Pancreas (tissue), 10 donors: Measurements from ENCODE around the gene AGFG1. TPM values are rescaled to one million over a fixed set of nuclear protein-coding genes. Genes with fewer than 3 reads are reported as not detected.

ENCODE experiments used
- ATAC-seq, 4 donors: fragments of 200-7000 bp; cut with Tn5 transposase; one replicate each; pipeline versions ENCODE4 v1.8.0 to v1.9.1; 2020; ENCODE audit warnings: mild to moderate bottlenecking in 4 of 4, moderate library complexity in 4 of 4
- DNase-seq, 6 donors: peaks; one replicate each; pipeline ENCODE4 v3.0.0-alpha.2; 2020
- FAIRE-seq: peaks from 2 replicates; lab custom pipeline; 2012; peaks lifted over from hg19 to GRCh38; lab: Jason Lieb, UNC
- H3K27ac ChIP-seq, 4 donors: fragments of 200-600 bp; sonication (generic); 1 replicate in 3 of 4; 2 replicates in 1 of 4; pipeline versions ENCODE4 v1.5.0 to v1.8.0; 2020
- H3K27me3 ChIP-seq, 4 donors: fragments of 200-600 bp; one replicate each; pipeline ENCODE4 v1.8.0; 2021
- H3K36me3 ChIP-seq, 3 donors: fragments of 200-600 bp; sonication (generic) in 1 of 3; one replicate each; pipeline versions ENCODE4 v1.5.0 to v1.8.0; 2020 to 2021
- H3K4me1 ChIP-seq, 3 donors: fragments of 200-600 bp; one replicate each; pipeline ENCODE4 v1.8.0; 2021
- H3K4me3 ChIP-seq, 4 donors: fragments of 200-600 bp; sonication (generic) in 2 of 4; one replicate each; pipeline versions ENCODE4 v1.5.0 to v1.8.0; 2020 to 2021
- H3K9me3 ChIP-seq, 4 donors: fragments of 200-600 bp; one replicate each; pipeline ENCODE4 v1.8.0; 2021
- CTCF ChIP-seq, 4 donors: fragments of 200-600 bp; sonication (generic) in 3 of 4; IDR thresholded peaks; one replicate each; pipeline versions ENCODE4 v1.5.0 to v1.8.0; 2021; ENCODE audit warnings: antibody characterized with exemption in 4 of 4
- WGBS, 2 donors: extraction: QIAGEN DNeasy Blood & Tissue Kit; methylation state at CpG; one replicate each; pipeline ENCODE4 v1.1.7; 2013; 5-methylcytosine and 5-hydroxymethylcytosine counted together
- intact Hi-C, 3 donors: fragments of 100-400 bp; cut with DNase I; formaldehyde crosslinking; loops; one replicate each; pipeline versions ENCODE4 v1.11.1 to v1.14.2; 2022
- polyA plus RNA-seq, 2 donors: library from polyadenylated mRNA; stranded (reverse); fragments of 200-250 nt; gene quantifications; one replicate each; pipeline ENCODE4 v1.2.3, GENCODE V29; 2013
- total RNA-seq, 6 donors: library from RNA; stranded (reverse); fragmentation: NEBNext Ultra II Directional in 4 of 6; extraction: Animal tissue kit (Norgen Biotek cat#: 25700) in 4 of 6; gene quantifications; one replicate each; pipeline versions ENCODE4 v1.2.1 to v1.2.4, GENCODE V29; 2021 to 2023
- donor health status: healthy with polysubstance abuse.
- donor health status: DM: no; HTN: no; CAD: no; lungs with moderate emphysema.
- donor health status: DM: no; HTN: no; CAD: no.
- donor health status: control.
- donor health status: control.
- donor health status: Bipolar disorder and iron deficiency.
- donor health status: DM: yes; HTN: yes; CAD: no.
- donor health status: DM: no; HTN: no; CAD: no.
- donor health status: DM: no; HTN: no; CAD: no.
- donor health status: DM: yes; HTN: yes; CAD: no.

AGFG1 gene
- total and polyA plus RNA-seq, 8 donors, result 9.0 to 39.7 (median 25.9) TPM

DNA sequence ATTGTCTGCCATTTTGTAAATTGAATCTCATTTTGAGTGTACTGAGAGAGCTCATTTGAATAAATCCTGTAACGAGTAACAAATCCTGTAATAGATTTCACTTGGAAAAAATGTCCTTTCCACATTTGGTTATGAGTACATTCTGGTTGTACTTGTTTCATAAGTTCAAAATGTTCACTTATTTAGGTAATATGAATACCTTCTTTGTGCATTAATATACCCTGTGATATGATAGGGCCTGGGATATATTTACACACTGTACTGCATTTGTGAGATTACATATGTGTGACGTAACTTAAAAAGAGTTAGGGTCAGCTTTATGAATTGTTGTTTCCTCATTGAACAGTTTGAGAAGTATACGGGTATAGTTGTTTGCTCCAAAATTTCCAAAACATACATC is 16.1 kb downstream of the AGFG1 start:
- ATAC-seq, result no peak
- no peak for FAIRE-seq
- no peaks in the 10 kb centered on the region for H3K36me3 ChIP-seq

GRCh38 chr2:227491386-227491785 is 19.4 kb downstream of the AGFG1 start:
- Histone ChIP-seq H3K27ac (no peak overlapping the region), H3K27me3 (no peaks in the 10 kb centered on the region), H3K4me3 (no peak overlapping the region), H3K36me3 (no peaks in the 10 kb centered on the region), H3K4me1 (peaks cover 0 to 10% (median 5%) of the 10 kb centered on the region in 3 donors), H3K9me3 (no peaks in the 10 kb centered on the region)
- no peak for ATAC-seq
- DNase-seq, result no peak
- no peak for TF ChIP-seq CTCF (IDR thresholded peaks at IDR 0.05)
- FAIRE-seq, result peak; percentile 79
- intact Hi-C loops, result no loop called here
- WGBS, 2 donors, result 86 to 88% methylated on average over 3 of the region's 3 CpGs

More for the DNA sequence above, 16.1 kb downstream of the AGFG1 start:
- Histone ChIP-seq H3K27me3 (no peaks in the 10 kb centered on the region), H3K4me1 (peaks cover 7 to 19% (median 7%) of the 10 kb centered on the region in 3 donors), H3K9me3 (no peaks in the 10 kb centered on the region), H3K27ac (no peak overlapping the region), H3K4me3 (no peak overlapping the region)
- 88 to 90% methylated on average over 3 of the region's 3 CpGs for WGBS, 2 donors
- TF ChIP-seq CTCF (IDR thresholded peaks at IDR 0.05), result no peak
- no peak for DNase-seq
- intact Hi-C loops, result no loop called here

- Histone ChIP-seq H3K4me1 (peaks cover 0 to 15% (median 5%) of the 10 kb centered on the region in 3 donors), H3K36me3 (no peaks in the 10 kb centered on the region), H3K27me3 (no peaks in the 10 kb centered on the region), H3K4me3 (no peak overlapping the region), H3K27ac (no peak overlapping the region), H3K9me3 (no peaks in the 10 kb centered on the region)
- DNase-seq (no peak), FAIRE-seq (no peak), ATAC-seq (no peak)
- TF ChIP-seq CTCF (IDR thresholded peaks at IDR 0.05), result no peak
- WGBS, 2 donors, result 82 to 85% methylated on average over 2 of the region's 2 CpGs
- intact Hi-C loops, result no loop called here
Observed at GRCh38 chr2:227493524-227493923, 21.6 kb downstream of the AGFG1 start.

GRCh38 chr2:227497158-227497557 is 25.2 kb downstream of the AGFG1 start:
- TF ChIP-seq CTCF (IDR thresholded peaks at IDR 0.05), result no peak
- no peak for ATAC-seq
- no peaks in the 10 kb centered on the region for H3K36me3 ChIP-seq

GRCh38 chr2:227499627-227500300 is 27.8 kb downstream of the AGFG1 start:
- 80% methylated on average over 6 of the region's 6 CpGs for WGBS, 2 donors
- no peak for TF ChIP-seq CTCF (IDR thresholded peaks at IDR 0.05)
- no peaks in the 10 kb centered on the region for H3K36me3 ChIP-seq

More at GRCh38 chr2:227497158-227497557, 25.2 kb downstream of the AGFG1 start:
- DNase-seq (no peak), FAIRE-seq (no peak)
- Histone ChIP-seq H3K9me3 (no peaks in the 10 kb centered on the region), H3K27me3 (no peaks in the 10 kb centered on the region), H3K4me3 (no peak overlapping the region), H3K27ac (no peak overlapping the region), H3K4me1 (peaks cover 0 to 8% (median 3%) of the 10 kb centered on the region in 3 donors)
- WGBS, 2 donors, result 83 to 84% methylated on average over 2 of the region's 2 CpGs
- intact Hi-C loops, result no loop called here

More at GRCh38 chr2:227499627-227500300, 27.8 kb downstream of the AGFG1 start:
- Histone ChIP-seq H3K9me3 (no peaks in the 10 kb centered on the region), H3K27ac (no peak overlapping the region), H3K4me3 (no peak overlapping the region), H3K4me1 (peaks cover 7 to 27% (median 13%) of the 10 kb centered on the region in 3 donors), H3K27me3 (no peaks in the 10 kb centered on the region)
- no peak for DNase-seq
- intact Hi-C loops, result no loop called here
- no peak for FAIRE-seq
- ATAC-seq, result no peak
